Sigmoid colon (tissue), 3 donors: ENCODE data around the gene IL27RA.

ENCODE experiments used
- CTCF ChIP-seq, 4 experiments: fragments of 450-650 bp in 3 of 4; fragments of 200-600 bp in 1 of 4; IDR thresholded peaks; one replicate each; pipeline ENCODE4 v1.5.1; 2016 to 2019; ENCODE audit warnings: antibody characterized with exemption in 4 of 4, mild to moderate bottlenecking in 3 of 4, moderate library complexity in 2 of 4
- POLR2A ChIP-seq, 2 donors: fragments of 450-650 bp; IDR thresholded peaks; one replicate each; pipeline ENCODE4 v1.6.1; 2016; ENCODE audit warnings: antibody characterized with exemption in 2 of 2, mild to moderate bottlenecking in 2 of 2, moderate library complexity in 2 of 2

- no peak for TF ChIP-seq POLR2A (IDR thresholded peaks at IDR 0.05)
- no peak for TF ChIP-seq CTCF (IDR thresholded peaks at IDR 0.05)
These were observed 28.1 kb downstream of the IL27RA start for GRCh38 chr19:14059652-14060155.
